Mammary epithelial cell (primary cell): ENCODE results near the gene FEM1B.

ENCODE experiments used
- CTCF ChIP-seq, 2 donors: IDR thresholded peaks in 1 of 2; conservative IDR thresholded peaks in 1 of 2; 2 replicates each; pipeline ENCODE4 v1.5.1; 2011 to 2012; ENCODE audit warnings: inconsistent platforms in 2 of 2, low read length in 2 of 2, mild to moderate bottlenecking in 2 of 2, control low read depth in 1 of 2, low read depth in 1 of 2; ENCODE audit not compliant: insufficient read depth in 1 of 2; ENCODE audit errors: extremely low read depth in 1 of 2
- EZH2 ChIP-seq: IDR thresholded peaks from 2 replicates; pipeline ENCODE4 v1.6.1; 2012; ENCODE audit warnings: low read length, inconsistent platforms, borderline replicate concordance

DNA sequence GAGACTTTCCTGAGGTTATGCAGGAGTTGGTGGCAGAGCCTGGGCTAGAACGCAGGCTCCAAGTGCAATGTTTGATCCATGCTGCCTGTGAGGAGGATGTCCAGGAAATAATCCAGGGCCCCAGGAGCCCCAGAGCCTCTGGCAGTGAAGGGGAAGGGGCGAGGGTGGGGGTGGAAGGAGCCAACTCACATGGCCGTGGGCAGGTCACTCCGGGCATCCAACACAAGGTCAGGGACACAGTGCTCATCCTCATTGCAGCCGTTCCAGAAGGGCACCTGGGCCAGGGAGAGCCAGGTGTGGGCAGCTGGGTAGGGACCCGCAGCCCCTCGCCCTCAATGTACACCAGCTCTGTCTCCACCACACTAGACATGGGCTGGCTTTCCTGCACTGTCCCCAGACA, 43.7 kb downstream of the FEM1B start:
- TF ChIP-seq CTCF (conservative IDR thresholded peaks at IDR 0.05 in 1 of 2, IDR thresholded peaks at IDR 0.05 in 1 of 2; ENCODE audit: extremely low read depth in 1 of 2, insufficient read depth in 1 of 2, low read depth in 1 of 2, low read length in 2 of 2) (no peak), EZH2 (no peak)
